ENCODE measurements around the gene EVX2. TPM values are rescaled to one million over a fixed set of nuclear protein-coding genes. Genes with fewer than 3 reads are reported as not detected.

The EVX2 gene
- total and polyA plus RNA-seq, 2 of the 13 experiments (the other 11 are each of a cell fraction or from before 2014, with no cell fraction given), result not detected

DNA sequence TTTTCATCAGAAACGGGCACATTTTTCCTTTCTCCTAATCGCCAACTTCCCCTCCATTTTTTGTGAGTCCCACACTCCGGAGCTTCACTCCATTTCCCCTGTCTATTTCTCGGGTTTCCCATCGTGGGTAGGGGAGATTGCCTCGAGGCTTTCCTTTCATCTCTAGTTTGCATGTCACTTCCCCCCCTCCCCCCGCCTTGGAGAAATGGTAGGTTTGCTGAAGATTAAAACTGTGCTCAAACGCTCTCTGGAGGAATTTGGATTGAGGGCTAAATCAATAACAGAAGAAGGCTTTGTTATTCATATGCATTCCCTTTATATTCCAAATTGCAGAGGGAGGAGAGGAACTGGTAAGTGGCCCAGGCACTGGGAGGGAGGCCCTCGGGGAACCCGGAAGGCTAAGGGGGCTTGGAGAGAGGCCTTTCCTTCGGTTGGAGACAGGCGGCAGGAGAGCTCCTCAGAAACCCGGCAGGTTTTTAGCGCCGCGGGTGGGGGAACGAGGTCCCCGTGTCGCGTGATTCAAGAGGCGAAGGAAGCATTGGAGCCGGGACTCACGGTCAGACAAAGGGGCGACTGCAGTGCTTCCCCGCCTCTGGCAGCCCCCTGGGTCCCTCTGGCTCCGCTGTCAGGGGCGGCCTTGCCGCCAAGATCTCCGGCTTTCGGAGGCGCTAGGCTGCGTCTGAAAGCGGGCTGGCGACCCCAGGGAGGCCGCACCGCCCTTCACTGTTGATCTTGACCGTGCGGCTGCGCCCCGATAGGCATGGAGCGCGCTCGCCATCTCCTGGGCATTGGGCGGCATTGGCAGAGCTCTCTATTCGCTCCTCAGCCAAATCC, 13.4 kb upstream of the EVX2 start (continued):
- TF ChIP-seq MAFK (conservative IDR thresholded peaks at IDR 0.05 in 1 of 2, IDR thresholded peaks at IDR 0.05 in 1 of 2; ENCODE audit: low read length in 2 of 2) (no peak), ZBTB3 (CRISPR knock-in tag; IDR thresholded peaks at IDR 0.05; ENCODE audit: borderline replicate concordance, low read depth) (no peak), ZNF256 (CRISPR knock-in tag; conservative IDR thresholded peaks at IDR 0.05) (no peak), ZNF317 (CRISPR knock-in tag; IDR thresholded peaks at IDR 0.05) (no peak), POGZ (CRISPR knock-in tag; IDR thresholded peaks at IDR 0.05) (no peak), SRY (CRISPR knock-in tag; IDR thresholded peaks at IDR 0.05) (no peak), CEBPG (CRISPR knock-in tag; IDR thresholded peaks at IDR 0.05) (no peak), NPAS2 (CRISPR knock-in tag; IDR thresholded peaks at IDR 0.05; ENCODE audit: borderline replicate concordance) (no peak), THYN1 (CRISPR knock-in tag; IDR thresholded peaks at IDR 0.05; ENCODE audit: borderline replicate concordance, low read depth) (no peak), ZNF569 (CRISPR knock-in tag; IDR thresholded peaks at IDR 0.05; ENCODE audit: borderline replicate concordance) (no peak), ZBTB8A (CRISPR knock-in tag; IDR thresholded peaks at IDR 0.05; ENCODE audit: borderline replicate concordance, low read depth) (no peak), ZNF792 (CRISPR knock-in tag; IDR thresholded peaks at IDR 0.05) (no peak), ZNF460 (CRISPR knock-in tag; IDR thresholded peaks at IDR 0.05; ENCODE audit: borderline replicate concordance) (no peak), ZNF570 (CRISPR knock-in tag; IDR thresholded peaks at IDR 0.05; ENCODE audit: borderline replicate concordance) (no peak)
- TF ChIP-seq, protein P1, sequence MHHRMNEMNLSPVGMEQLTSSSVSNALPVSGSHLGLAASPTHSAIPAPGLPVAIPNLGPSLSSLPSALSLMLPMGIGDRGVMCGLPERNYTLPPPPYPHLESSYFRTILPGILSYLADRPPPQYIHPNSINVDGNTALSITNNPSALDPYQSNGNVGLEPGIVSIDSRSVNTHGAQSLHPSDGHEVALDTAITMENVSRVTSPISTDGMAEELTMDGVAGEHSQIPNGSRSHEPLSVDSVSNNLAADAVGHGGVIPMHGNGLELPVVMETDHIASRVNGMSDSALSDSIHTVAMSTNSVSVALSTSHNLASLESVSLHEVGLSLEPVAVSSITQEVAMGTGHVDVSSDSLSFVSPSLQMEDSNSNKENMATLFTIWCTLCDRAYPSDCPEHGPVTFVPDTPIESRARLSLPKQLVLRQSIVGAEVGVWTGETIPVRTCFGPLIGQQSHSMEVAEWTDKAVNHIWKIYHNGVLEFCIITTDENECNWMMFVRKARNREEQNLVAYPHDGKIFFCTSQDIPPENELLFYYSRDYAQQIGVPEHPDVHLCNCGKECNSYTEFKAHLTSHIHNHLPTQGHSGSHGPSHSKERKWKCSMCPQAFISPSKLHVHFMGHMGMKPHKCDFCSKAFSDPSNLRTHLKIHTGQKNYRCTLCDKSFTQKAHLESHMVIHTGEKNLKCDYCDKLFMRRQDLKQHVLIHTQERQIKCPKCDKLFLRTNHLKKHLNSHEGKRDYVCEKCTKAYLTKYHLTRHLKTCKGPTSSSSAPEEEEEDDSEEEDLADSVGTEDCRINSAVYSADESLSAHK (CRISPR knock-in tag; IDR thresholded peaks at IDR 0.05; ENCODE audit: borderline replicate concordance), result no peak
- TF ChIP-seq, protein P2, sequence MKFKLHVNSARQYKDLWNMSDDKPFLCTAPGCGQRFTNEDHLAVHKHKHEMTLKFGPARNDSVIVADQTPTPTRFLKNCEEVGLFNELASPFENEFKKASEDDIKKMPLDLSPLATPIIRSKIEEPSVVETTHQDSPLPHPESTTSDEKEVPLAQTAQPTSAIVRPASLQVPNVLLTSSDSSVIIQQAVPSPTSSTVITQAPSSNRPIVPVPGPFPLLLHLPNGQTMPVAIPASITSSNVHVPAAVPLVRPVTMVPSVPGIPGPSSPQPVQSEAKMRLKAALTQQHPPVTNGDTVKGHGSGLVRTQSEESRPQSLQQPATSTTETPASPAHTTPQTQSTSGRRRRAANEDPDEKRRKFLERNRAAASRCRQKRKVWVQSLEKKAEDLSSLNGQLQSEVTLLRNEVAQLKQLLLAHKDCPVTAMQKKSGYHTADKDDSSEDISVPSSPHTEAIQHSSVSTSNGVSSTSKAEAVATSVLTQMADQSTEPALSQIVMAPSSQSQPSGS (CRISPR knock-in tag; IDR thresholded peaks at IDR 0.05), result no peak
- TF ChIP-seq, protein P3, sequence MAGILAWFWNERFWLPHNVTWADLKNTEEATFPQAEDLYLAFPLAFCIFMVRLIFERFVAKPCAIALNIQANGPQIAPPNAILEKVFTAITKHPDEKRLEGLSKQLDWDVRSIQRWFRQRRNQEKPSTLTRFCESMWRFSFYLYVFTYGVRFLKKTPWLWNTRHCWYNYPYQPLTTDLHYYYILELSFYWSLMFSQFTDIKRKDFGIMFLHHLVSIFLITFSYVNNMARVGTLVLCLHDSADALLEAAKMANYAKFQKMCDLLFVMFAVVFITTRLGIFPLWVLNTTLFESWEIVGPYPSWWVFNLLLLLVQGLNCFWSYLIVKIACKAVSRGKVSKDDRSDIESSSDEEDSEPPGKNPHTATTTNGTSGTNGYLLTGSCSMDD (CRISPR knock-in tag; IDR thresholded peaks at IDR 0.05), result no peak
- TF ChIP-seq, protein P4, sequence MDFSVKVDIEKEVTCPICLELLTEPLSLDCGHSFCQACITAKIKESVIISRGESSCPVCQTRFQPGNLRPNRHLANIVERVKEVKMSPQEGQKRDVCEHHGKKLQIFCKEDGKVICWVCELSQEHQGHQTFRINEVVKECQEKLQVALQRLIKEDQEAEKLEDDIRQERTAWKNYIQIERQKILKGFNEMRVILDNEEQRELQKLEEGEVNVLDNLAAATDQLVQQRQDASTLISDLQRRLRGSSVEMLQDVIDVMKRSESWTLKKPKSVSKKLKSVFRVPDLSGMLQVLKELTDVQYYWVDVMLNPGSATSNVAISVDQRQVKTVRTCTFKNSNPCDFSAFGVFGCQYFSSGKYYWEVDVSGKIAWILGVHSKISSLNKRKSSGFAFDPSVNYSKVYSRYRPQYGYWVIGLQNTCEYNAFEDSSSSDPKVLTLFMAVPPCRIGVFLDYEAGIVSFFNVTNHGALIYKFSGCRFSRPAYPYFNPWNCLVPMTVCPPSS (IDR thresholded peaks at IDR 0.05), result no peak
- TF ChIP-seq, protein P5, sequence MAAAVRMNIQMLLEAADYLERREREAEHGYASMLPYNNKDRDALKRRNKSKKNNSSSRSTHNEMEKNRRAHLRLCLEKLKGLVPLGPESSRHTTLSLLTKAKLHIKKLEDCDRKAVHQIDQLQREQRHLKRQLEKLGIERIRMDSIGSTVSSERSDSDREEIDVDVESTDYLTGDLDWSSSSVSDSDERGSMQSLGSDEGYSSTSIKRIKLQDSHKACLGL (CRISPR knock-in tag; IDR thresholded peaks at IDR 0.05), result 0 out of 2 replicates have a peak, but pooled peaks have one; percentile 40

Data from HepG2 (cell line).